GM12878 (cell line): ENCODE results near the gene MACF1. TPM values are rescaled to one million over a fixed set of nuclear protein-coding genes. Genes with fewer than 3 reads are reported as not detected.

ENCODE experiments used
- ATAC-seq: fragments of 200-7000 bp; cut with Tn5 transposase; 3 replicates; pipeline ENCODE4 v1.9.1; 2020; ENCODE audit warnings: mild to moderate bottlenecking, moderate library complexity
- BruUV-seq: library from RNA; stranded (reverse); fragments of 400-500 nt; replicated peaks from 2 replicates; lab custom pipeline; 2021; lab: Mats Ljungman, UMichigan
- CTCF ChIA-PET: fragments of 300-600 bp; sonication (Branson Sonifier 250); formaldehyde crosslinking; extraction: SDS; loops from one replicate; lab custom pipeline; 2021; ENCODE audit warnings: inconsistent platforms; lab: Yijun Ruan, JAX
- POLR2A ChIA-PET: fragments of 350-600 bp; formaldehyde crosslinking; extraction: SDS; loops from one replicate; lab custom pipeline; 2021; ENCODE audit warnings: inconsistent platforms; lab: Charles Lee
- RAD21 ChIA-PET: fragments of 300-600 bp; sonication (Branson Sonifier 250); formaldehyde crosslinking; loops from one replicate; lab custom pipeline; 2023; ENCODE audit warnings: antibody characterized with exemption; ENCODE audit not compliant: unreplicated experiment; lab: Charles Lee
- SMC1A ChIA-PET: fragments of 300-600 bp; sonication (Branson Sonifier 250); formaldehyde crosslinking; loops from one replicate; lab custom pipeline; 2023; ENCODE audit not compliant: unreplicated experiment, uncharacterized antibody; lab: Charles Lee
- DNase-seq: peaks from one replicate; pipeline ENCODE4 v3.0.0-alpha.2; 2011; ENCODE audit warnings: low read depth, low spot score
- FAIRE-seq: peaks from 3 replicates; lab custom pipeline; 2011; peaks lifted over from hg19 to GRCh38; lab: Jason Lieb, UNC
- H2AFZ ChIP-seq: 2 replicates; pipeline ENCODE4 v1.6.0; 2011; ENCODE audit warnings: low read depth, low read length, control low read depth; ENCODE audit not compliant: control insufficient read depth
- H3K27ac ChIP-seq: 2 replicates; pipeline ENCODE4 v1.5.1; 2011; ENCODE audit warnings: control low read depth; ENCODE audit not compliant: control insufficient read depth, insufficient read depth
- H3K27me3 ChIP-seq, 2 experiments: replicated peaks in 1 of 2; 2 replicates each; pipeline versions ENCODE4 v1.6.0 to v1.6.1; 2011; ENCODE audit warnings: low read length in 1 of 2; ENCODE audit not compliant: control insufficient read depth in 2 of 2, insufficient read depth in 2 of 2
- H3K36me3 ChIP-seq, 2 experiments: 2 replicates each; pipeline ENCODE4 v1.5.1; 2011; ENCODE audit warnings: low read length in 1 of 2; ENCODE audit not compliant: control insufficient read depth in 2 of 2, insufficient read depth in 2 of 2
- H3K4me1 ChIP-seq: 2 replicates; pipeline ENCODE4 v1.6.1; 2011; ENCODE audit warnings: mild to moderate bottlenecking, low read length, moderate library complexity, mixed read lengths; ENCODE audit not compliant: control insufficient read depth, insufficient read depth
- H3K4me2 ChIP-seq: 2 replicates; pipeline ENCODE4 v1.6.0; 2011; ENCODE audit warnings: control low read depth; ENCODE audit not compliant: control insufficient read depth, insufficient read depth
- H3K4me3 ChIP-seq: fragments of 200-600 bp; sonication (generic); 2 replicates; pipeline ENCODE4 v1.5.1; 2016
- H3K79me2 ChIP-seq: 2 replicates; pipeline ENCODE4 v1.6.0; 2011; ENCODE audit warnings: low read length; ENCODE audit not compliant: control insufficient read depth, insufficient read depth
- H3K9ac ChIP-seq: 2 replicates; pipeline ENCODE4 v1.8.0; 2011; ENCODE audit warnings: low read length, control low read depth, mixed read lengths; ENCODE audit not compliant: control insufficient read depth, insufficient read depth
- H3K9me3 ChIP-seq: replicated peaks from 3 replicates; pipeline ENCODE4 v1.5.1; 2011; ENCODE audit warnings: mild to moderate bottlenecking, low read length; ENCODE audit not compliant: control insufficient read depth, insufficient read depth
- H4K20me1 ChIP-seq: 2 replicates; pipeline ENCODE4 v1.6.0; 2011; ENCODE audit not compliant: control insufficient read depth, insufficient read depth
- BACH1 ChIP-seq: fragments of 450-650 bp; IDR thresholded peaks from 2 replicates; pipeline ENCODE4 v1.6.1; 2017; ENCODE audit warnings: mild to moderate bottlenecking, borderline replicate concordance
- ETV6 ChIP-seq, 2 experiments: fragments of 450-650 bp in 1 of 2; IDR thresholded peaks in 1 of 2; conservative IDR thresholded peaks in 1 of 2; 2 replicates each; pipeline ENCODE4 v1.6.1; 2014; ENCODE audit warnings: antibody characterized with exemption in 1 of 2, borderline replicate concordance in 1 of 2, low read depth in 1 of 2, mild to moderate bottlenecking in 1 of 2, moderate library complexity in 1 of 2
- EZH2 ChIP-seq: IDR thresholded peaks from 2 replicates; pipeline ENCODE4 v1.6.1; 2012; ENCODE audit warnings: low read depth, mild to moderate bottlenecking, control low read depth, inconsistent platforms, low read length, borderline replicate concordance; ENCODE audit not compliant: control insufficient read depth
- MEF2A ChIP-seq: IDR thresholded peaks from 2 replicates; pipeline ENCODE4 v1.6.1; 2011; ENCODE audit warnings: low read depth, mild to moderate bottlenecking, low read length, moderate library complexity; ENCODE audit not compliant: insufficient read depth
- MTA3 ChIP-seq: IDR thresholded peaks from 2 replicates; pipeline ENCODE4 v1.6.1; 2012; ENCODE audit warnings: low read length, inconsistent platforms, borderline replicate concordance
- NR2C1 ChIP-seq: fragments of 450-650 bp; IDR thresholded peaks from 2 replicates; pipeline ENCODE4 v1.6.1; 2017; ENCODE audit warnings: antibody characterized with exemption, mild to moderate bottlenecking, moderate library complexity
- PAX8 ChIP-seq: fragments of 450-650 bp; IDR thresholded peaks from 2 replicates; pipeline ENCODE4 v1.6.1; 2017; ENCODE audit warnings: mild to moderate bottlenecking, moderate library complexity
- TAF1 ChIP-seq: IDR thresholded peaks from 2 replicates; pipeline ENCODE4 v1.6.1; 2011; ENCODE audit warnings: mild to moderate bottlenecking, low read depth, low read length, borderline replicate concordance
- ZBTB4 ChIP-seq: fragments of 450-650 bp; formaldehyde crosslinking; IDR thresholded peaks from 2 replicates; pipeline ENCODE4 v1.4.0; 2022; ENCODE audit warnings: mild to moderate bottlenecking, moderate library complexity
- WGBS: methylation state at CpG from one replicate; pipeline ENCODE4 v1.1.6; 2016; ENCODE audit warnings: low lambda C conversion rate; ENCODE audit not compliant: insufficient replicate concordance, insufficient coverage; ENCODE audit errors: missing lambda C conversion rate; 5-methylcytosine and 5-hydroxymethylcytosine counted together
- in situ Hi-C: fragments of 300-500 bp; cut with MboI; formaldehyde crosslinking; loops from 9 replicates; pipeline ENCODE4 v1.14.3; 2018; ENCODE audit warnings: mixed read lengths
- intact Hi-C: fragments of 100-400 bp; cut with micrococcal nuclease; formaldehyde crosslinking; loops from one replicate; pipeline ENCODE4 v1.14.2; 2022; ENCODE audit not compliant: unreplicated experiment
- polyA plus RNA-seq, 11 experiments: library from polyadenylated mRNA; depleted of rRNA in 4 of 11; unstranded in 6 of 11; stranded (reverse) in 5 of 11; fragments of >200 nt; fragmentation: Nextera tagmentation in 4 of 11; fragmentation: Illumina TruSeq in 1 of 11; extraction: Ambion mirVana in 4 of 11; extraction: Trizol in 1 of 11; gene quantifications; 1 replicate in 1 of 11; 2 replicates in 10 of 11; pipeline versions ENCODE4 v1.2.1 to v1.2.3, GENCODE V29; 2011 to 2016; ENCODE audit warnings: inconsistent platforms in 2 of 11, missing spikeins in 2 of 11, low read depth in 1 of 11
- total RNA-seq, 4 experiments: library from RNA; depleted of rRNA in 3 of 4; stranded (reverse); fragments of >200 nt in 3 of 4; fragmentation: Illumina TruSeq in 1 of 4; extraction: Trizol in 1 of 4; gene quantifications; 2 replicates each; pipeline versions ENCODE4 v1.2.1 to v1.2.3, GENCODE V29; 2013 to 2021
- TF ChIP-seq, protein P1 (sequence below): fragments of 450-650 bp; IDR thresholded peaks from 2 replicates; pipeline ENCODE4 v1.6.1; 2017; ENCODE audit warnings: mild to moderate bottlenecking, moderate library complexity
- TF ChIP-seq, protein P2 (sequence below): IDR thresholded peaks from 2 replicates; pipeline ENCODE4 v1.6.1; 2011; ENCODE audit warnings: borderline replicate concordance, low read depth, mild to moderate bottlenecking, moderate library complexity, low read length; ENCODE audit not compliant: insufficient read depth, poor library complexity, severe bottlenecking
- TF ChIP-seq, protein P3 (sequence below): fragments of 450-650 bp; IDR thresholded peaks from 2 replicates; pipeline ENCODE4 v1.6.1; 2014; ENCODE audit warnings: mild to moderate bottlenecking

Gene MACF1
- total and polyA plus RNA-seq, 10 of the 15 experiments (the other 5 are each of a cell fraction or from before 2014, with no cell fraction given), result 15.5 to 201 (median 76.9) TPM

DNA sequence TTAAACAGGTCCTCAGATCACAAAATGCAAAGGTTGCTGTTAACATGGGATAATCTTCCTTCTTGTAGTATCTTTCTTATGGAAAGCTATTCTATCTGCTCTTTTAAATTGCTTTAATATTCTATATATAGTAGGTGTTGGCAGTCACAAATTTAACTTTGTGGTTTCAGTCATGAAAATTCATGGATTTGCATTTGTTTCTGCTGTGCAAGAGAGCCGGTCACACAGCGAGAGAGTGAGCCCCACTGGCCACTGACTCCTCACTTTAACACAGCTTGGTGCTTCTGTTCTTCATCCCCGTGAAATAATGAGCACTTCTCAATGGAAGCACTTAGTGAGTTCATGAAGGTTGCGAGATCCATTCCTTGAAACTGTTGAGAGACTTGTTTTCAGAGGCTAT, 268.8 kb downstream of the MACF1 start:
- H3K4me2 ChIP-seq, result no peak overlapping the region
- in situ Hi-C loops, result no loop called here
- CTCF ChIA-PET, result interaction anchor here (4.6 kb wide), 1 partner anchor 66 kb away, joined by 27 read pairs; no protein-coding TSS in a partner anchor
- no peaks in the 10 kb centered on the region for H3K9me3 ChIP-seq
- no peak overlapping the region for H2AFZ ChIP-seq
- SMC1A ChIA-PET, result interaction anchor here (0.6 to 2.1 kb wide), 3 partner anchors 39 to 70 kb away, joined by 3 to 9 read pairs (median 3); no protein-coding TSS in a partner anchor
- H3K9ac ChIP-seq, result no peak overlapping the region
- H3K4me3 ChIP-seq, result no peak overlapping the region
- no peaks in the 10 kb centered on the region for H3K4me1 ChIP-seq
- FAIRE-seq (no peak), DNase-seq (no peak), ATAC-seq (no peak)
- no peak overlapping the region for H3K27ac ChIP-seq
- BruUV-seq, result no TSS peak
- RAD21 ChIA-PET, result no interaction called here
- no peaks in the 10 kb centered on the region for H3K79me2 ChIP-seq
- POLR2A ChIA-PET, result no interaction called here
- H3K36me3 ChIP-seq, result peaks cover 2 to 4% of the 10 kb centered on the region in 2 experiments
- 30% methylated on average over 4 of the region's 4 CpGs for WGBS
- no peaks in the 10 kb centered on the region for H4K20me1 ChIP-seq
- H3K27me3 ChIP-seq, result no peaks in the 10 kb centered on the region
- intact Hi-C loops, result loop anchor here (5.0 kb wide), 1 partner anchor 64 kb away; no protein-coding TSS in a partner anchor
- TF ChIP-seq, protein P1, sequence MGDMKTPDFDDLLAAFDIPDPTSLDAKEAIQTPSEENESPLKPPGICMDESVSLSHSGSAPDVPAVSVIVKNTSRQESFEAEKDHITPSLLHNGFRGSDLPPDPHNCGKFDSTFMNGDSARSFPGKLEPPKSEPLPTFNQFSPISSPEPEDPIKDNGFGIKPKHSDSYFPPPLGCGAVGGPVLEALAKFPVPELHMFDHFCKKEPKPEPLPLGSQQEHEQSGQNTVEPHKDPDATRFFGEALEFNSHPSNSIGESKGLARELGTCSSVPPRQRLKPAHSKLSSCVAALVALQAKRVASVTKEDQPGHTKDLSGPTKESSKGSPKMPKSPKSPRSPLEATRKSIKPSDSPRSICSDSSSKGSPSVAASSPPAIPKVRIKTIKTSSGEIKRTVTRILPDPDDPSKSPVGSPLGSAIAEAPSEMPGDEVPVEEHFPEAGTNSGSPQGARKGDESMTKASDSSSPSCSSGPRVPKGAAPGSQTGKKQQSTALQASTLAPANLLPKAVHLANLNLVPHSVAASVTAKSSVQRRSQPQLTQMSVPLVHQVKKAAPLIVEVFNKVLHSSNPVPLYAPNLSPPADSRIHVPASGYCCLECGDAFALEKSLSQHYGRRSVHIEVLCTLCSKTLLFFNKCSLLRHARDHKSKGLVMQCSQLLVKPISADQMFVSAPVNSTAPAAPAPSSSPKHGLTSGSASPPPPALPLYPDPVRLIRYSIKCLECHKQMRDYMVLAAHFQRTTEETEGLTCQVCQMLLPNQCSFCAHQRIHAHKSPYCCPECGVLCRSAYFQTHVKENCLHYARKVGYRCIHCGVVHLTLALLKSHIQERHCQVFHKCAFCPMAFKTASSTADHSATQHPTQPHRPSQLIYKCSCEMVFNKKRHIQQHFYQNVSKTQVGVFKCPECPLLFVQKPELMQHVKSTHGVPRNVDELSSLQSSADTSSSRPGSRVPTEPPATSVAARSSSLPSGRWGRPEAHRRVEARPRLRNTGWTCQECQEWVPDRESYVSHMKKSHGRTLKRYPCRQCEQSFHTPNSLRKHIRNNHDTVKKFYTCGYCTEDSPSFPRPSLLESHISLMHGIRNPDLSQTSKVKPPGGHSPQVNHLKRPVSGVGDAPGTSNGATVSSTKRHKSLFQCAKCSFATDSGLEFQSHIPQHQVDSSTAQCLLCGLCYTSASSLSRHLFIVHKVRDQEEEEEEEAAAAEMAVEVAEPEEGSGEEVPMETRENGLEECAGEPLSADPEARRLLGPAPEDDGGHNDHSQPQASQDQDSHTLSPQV, result no peak
- TF ChIP-seq BACH1 (no peak), TAF1 (no peak), MEF2A (no peak), EZH2 (no peak), ZBTB4 (CRISPR knock-in tag) (no peak), NR2C1 (no peak), PAX8 (no peak), ETV6 (conservative IDR thresholded peaks at IDR 0.05 in 1 of 2, IDR thresholded peaks at IDR 0.05 in 1 of 2; ENCODE audit: borderline replicate concordance in 1 of 2, low read depth in 1 of 2) (no peak), MTA3 (no peak)
- TF ChIP-seq, protein P2, sequence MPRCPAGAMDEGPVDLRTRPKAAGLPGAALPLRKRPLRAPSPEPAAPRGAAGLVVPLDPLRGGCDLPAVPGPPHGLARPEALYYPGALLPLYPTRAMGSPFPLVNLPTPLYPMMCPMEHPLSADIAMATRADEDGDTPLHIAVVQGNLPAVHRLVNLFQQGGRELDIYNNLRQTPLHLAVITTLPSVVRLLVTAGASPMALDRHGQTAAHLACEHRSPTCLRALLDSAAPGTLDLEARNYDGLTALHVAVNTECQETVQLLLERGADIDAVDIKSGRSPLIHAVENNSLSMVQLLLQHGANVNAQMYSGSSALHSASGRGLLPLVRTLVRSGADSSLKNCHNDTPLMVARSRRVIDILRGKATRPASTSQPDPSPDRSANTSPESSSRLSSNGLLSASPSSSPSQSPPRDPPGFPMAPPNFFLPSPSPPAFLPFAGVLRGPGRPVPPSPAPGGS, result no peak
- TF ChIP-seq, protein P3, sequence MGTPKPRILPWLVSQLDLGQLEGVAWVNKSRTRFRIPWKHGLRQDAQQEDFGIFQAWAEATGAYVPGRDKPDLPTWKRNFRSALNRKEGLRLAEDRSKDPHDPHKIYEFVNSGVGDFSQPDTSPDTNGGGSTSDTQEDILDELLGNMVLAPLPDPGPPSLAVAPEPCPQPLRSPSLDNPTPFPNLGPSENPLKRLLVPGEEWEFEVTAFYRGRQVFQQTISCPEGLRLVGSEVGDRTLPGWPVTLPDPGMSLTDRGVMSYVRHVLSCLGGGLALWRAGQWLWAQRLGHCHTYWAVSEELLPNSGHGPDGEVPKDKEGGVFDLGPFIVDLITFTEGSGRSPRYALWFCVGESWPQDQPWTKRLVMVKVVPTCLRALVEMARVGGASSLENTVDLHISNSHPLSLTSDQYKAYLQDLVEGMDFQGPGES, result no peak
